ENCODE measurements around the gene MEIS2.

The MEIS2 gene

DNA sequence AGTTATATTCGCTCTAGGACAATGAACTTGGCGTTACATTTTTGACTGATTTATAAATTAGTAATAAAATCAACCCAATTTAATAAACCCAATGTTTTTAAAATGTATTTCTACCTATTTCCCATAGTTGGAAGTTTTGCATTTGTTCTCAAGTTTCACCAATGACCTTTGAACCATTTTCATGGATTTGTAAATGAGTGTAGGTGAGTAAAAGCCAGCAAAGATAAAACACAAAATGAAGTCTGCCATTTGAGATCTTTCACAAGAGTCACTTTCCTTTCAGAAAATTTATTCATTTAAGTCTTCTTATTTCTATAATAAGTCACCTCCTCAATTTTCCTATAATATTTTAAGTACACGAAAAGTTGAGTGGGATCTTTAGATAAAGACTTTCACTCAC lies 92.1 kb downstream of the MEIS2 start:
- Histone ChIP-seq H3K27ac (ENCODE audit: extremely low read depth, low read depth, low read length) (no peak overlapping the region), H3K4me3 (ENCODE audit: low read depth, low read length) (no peak overlapping the region), H3K36me3 (ENCODE audit: control insufficient read depth in 2 of 2, insufficient read depth in 1 of 2, low read length in 2 of 2) (no peaks in the 10 kb centered on the region), H3K4me1 (ENCODE audit: control insufficient read depth, insufficient read depth, low read length) (no peaks in the 10 kb centered on the region), H3K9me3 (ENCODE audit: control insufficient read depth, insufficient read depth, low read depth, low read length) (no peaks in the 10 kb centered on the region)
- no peak for TF ChIP-seq ZNF792 (tag by site-specific recombination; IDR thresholded peaks at IDR 0.05)
- TF ChIP-seq ZNF133 (tag by site-specific recombination; IDR thresholded peaks at IDR 0.05): no peak
- TF ChIP-seq ZNF335 (tag by site-specific recombination; conservative IDR thresholded peaks at IDR 0.05): no peak
- TF ChIP-seq ZNF169 (tag by site-specific recombination; IDR thresholded peaks at IDR 0.05): no peak
- no peak for TF ChIP-seq ZNF544 (tag by site-specific recombination; IDR thresholded peaks at IDR 0.05)
- TF ChIP-seq ZNF426 (tag by site-specific recombination; IDR thresholded peaks at IDR 0.05): no peak
- TF ChIP-seq GLIS2 (tag by site-specific recombination; IDR thresholded peaks at IDR 0.05): no peak
- TF ChIP-seq ZNF677 (tag by site-specific recombination; IDR thresholded peaks at IDR 0.05): no peak
- TF ChIP-seq ZNF600 (tag by site-specific recombination; IDR thresholded peaks at IDR 0.05): no peak
- TF ChIP-seq, protein P1, sequence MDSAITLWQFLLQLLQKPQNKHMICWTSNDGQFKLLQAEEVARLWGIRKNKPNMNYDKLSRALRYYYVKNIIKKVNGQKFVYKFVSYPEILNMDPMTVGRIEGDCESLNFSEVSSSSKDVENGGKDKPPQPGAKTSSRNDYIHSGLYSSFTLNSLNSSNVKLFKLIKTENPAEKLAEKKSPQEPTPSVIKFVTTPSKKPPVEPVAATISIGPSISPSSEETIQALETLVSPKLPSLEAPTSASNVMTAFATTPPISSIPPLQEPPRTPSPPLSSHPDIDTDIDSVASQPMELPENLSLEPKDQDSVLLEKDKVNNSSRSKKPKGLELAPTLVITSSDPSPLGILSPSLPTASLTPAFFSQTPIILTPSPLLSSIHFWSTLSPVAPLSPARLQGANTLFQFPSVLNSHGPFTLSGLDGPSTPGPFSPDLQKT (IDR thresholded peaks at IDR 0.05; ENCODE audit: borderline replicate concordance, low read depth, low read length): no peak
- TF ChIP-seq, protein P2, sequence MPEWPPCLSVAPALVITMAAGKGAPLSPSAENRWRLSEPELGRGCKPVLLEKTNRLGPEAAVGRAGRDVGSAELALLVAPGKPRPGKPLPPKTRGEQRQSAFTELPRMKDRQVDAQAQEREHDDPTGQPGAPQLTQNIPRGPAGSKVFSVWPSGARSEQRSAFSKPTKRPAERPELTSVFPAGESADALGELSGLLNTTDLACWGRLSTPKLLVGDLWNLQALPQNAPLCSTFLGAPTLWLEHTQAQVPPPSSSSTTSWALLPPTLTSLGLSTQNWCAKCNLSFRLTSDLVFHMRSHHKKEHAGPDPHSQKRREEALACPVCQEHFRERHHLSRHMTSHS (tag by site-specific recombination; IDR thresholded peaks at IDR 0.05): no peak
- TF ChIP-seq HOXA7 (CRISPR knock-in tag; IDR thresholded peaks at IDR 0.05; ENCODE audit: borderline replicate concordance): no peak
- TF ChIP-seq, protein P3, sequence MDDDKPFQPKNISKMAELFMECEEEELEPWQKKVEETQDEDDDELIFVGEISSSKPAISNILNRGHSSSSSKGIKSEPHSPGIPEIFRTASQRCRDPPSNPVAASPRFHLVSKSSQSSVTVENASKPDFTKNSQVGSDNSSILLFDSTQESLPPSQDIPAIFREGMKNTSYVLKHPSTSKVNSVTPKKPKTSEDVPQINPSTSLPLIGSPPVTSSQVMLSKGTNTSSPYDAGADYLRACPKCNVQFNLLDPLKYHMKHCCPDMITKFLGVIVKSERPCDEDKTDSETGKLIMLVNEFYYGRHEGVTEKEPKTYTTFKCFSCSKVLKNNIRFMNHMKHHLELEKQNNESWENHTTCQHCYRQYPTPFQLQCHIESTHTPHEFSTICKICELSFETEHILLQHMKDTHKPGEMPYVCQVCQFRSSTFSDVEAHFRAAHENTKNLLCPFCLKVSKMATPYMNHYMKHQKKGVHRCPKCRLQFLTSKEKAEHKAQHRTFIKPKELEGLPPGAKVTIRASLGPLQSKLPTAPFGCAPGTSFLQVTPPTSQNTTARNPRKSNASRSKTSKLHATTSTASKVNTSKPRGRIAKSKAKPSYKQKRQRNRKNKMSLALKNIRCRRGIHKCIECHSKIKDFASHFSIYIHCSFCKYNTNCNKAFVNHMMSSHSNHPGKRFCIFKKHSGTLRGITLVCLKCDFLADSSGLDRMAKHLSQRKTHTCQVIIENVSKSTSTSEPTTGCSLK (tag by site-specific recombination; IDR thresholded peaks at IDR 0.05): no peak
- POLR2A ChIA-PET: no interaction called here
- CTCF ChIA-PET: no interaction called here

DNA sequence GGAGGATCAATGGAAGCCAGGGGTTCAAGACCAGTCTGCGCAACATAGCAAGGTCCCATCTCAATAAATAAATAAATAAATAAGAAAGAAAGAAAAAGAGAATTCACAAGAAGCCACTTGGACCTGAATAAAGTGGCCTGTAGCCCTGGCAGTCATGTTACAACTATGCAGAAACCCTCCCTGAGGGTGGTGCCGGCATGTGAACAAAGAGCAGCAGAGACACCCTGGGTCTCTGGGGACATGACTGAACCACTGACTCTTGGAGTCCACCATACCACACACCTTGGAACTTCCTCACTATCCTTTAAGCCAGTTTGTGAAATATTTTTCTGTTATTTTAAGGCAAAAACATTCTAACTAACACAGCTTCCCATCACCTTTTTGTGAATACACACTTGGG lies 93.0 kb downstream of the MEIS2 start:
- no peaks in the 10 kb centered on the region for H3K36me3 ChIP-seq (ENCODE audit: control insufficient read depth in 2 of 2, insufficient read depth in 1 of 2, low read length in 2 of 2)
- ChIA-PET CTCF (no interaction called here), POLR2A (no interaction called here)
- no peaks in the 10 kb centered on the region for H3K4me1 ChIP-seq (ENCODE audit: control insufficient read depth, insufficient read depth, low read length)
- H3K9me3 ChIP-seq (ENCODE audit: control insufficient read depth, insufficient read depth, low read depth, low read length): no peaks in the 10 kb centered on the region
- no peak overlapping the region for H3K27ac ChIP-seq (ENCODE audit: extremely low read depth, low read depth, low read length)
- TF ChIP-seq ZFP3 (tag by site-specific recombination; IDR thresholded peaks at IDR 0.05; ENCODE audit: low read depth) (no peak), ZNF473 (tag by site-specific recombination; IDR thresholded peaks at IDR 0.05) (no peak), ZNF223 (tag by site-specific recombination; IDR thresholded peaks at IDR 0.05) (no peak), ZNF510 (tag by site-specific recombination; IDR thresholded peaks at IDR 0.05; ENCODE audit: insufficient replicate concordance) (no peak), KLF1 (tag by site-specific recombination; IDR thresholded peaks at IDR 0.05) (no peak), ZNF600 (tag by site-specific recombination; IDR thresholded peaks at IDR 0.05) (no peak), ZNF560 (tag by site-specific recombination; IDR thresholded peaks at IDR 0.05; ENCODE audit: borderline replicate concordance) (no peak), ZBTB17 (tag by site-specific recombination; IDR thresholded peaks at IDR 0.05) (no peak), ZNF16 (tag by site-specific recombination; IDR thresholded peaks at IDR 0.05; ENCODE audit: low read depth) (no peak), OSR2 (tag by site-specific recombination; IDR thresholded peaks at IDR 0.05) (no peak)
- TF ChIP-seq, protein P4, sequence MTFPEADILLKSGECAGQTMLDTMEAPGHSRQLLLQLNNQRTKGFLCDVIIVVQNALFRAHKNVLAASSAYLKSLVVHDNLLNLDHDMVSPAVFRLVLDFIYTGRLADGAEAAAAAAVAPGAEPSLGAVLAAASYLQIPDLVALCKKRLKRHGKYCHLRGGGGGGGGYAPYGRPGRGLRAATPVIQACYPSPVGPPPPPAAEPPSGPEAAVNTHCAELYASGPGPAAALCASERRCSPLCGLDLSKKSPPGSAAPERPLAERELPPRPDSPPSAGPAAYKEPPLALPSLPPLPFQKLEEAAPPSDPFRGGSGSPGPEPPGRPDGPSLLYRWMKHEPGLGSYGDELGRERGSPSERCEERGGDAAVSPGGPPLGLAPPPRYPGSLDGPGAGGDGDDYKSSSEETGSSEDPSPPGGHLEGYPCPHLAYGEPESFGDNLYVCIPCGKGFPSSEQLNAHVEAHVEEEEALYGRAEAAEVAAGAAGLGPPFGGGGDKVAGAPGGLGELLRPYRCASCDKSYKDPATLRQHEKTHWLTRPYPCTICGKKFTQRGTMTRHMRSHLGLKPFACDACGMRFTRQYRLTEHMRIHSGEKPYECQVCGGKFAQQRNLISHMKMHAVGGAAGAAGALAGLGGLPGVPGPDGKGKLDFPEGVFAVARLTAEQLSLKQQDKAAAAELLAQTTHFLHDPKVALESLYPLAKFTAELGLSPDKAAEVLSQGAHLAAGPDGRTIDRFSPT (tag by site-specific recombination; IDR thresholded peaks at IDR 0.05): no peak
- TF ChIP-seq, protein P5, sequence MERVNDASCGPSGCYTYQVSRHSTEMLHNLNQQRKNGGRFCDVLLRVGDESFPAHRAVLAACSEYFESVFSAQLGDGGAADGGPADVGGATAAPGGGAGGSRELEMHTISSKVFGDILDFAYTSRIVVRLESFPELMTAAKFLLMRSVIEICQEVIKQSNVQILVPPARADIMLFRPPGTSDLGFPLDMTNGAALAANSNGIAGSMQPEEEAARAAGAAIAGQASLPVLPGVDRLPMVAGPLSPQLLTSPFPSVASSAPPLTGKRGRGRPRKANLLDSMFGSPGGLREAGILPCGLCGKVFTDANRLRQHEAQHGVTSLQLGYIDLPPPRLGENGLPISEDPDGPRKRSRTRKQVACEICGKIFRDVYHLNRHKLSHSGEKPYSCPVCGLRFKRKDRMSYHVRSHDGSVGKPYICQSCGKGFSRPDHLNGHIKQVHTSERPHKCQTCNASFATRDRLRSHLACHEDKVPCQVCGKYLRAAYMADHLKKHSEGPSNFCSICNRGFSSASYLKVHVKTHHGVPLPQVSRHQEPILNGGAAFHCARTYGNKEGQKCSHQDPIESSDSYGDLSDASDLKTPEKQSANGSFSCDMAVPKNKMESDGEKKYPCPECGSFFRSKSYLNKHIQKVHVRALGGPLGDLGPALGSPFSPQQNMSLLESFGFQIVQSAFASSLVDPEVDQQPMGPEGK (tag by site-specific recombination; IDR thresholded peaks at IDR 0.05): no peak
- no peak overlapping the region for H3K4me3 ChIP-seq (ENCODE audit: low read depth, low read length)

All from HEK293 (cell line).